HepG2 (cell line): Measurements from ENCODE around the gene CMIP. TPM values are rescaled to one million over a fixed set of nuclear protein-coding genes. Genes with fewer than 3 reads are reported as not detected.
A peak's percentile ranks its signal among the peaks of the same experiment; 100 is the strongest.

Source experiments
- ATF7-NPFF ChIP-seq: sonication (generic); formaldehyde crosslinking; IDR thresholded peaks from 2 replicates; pipeline ENCODE4 v1.8.1; 2023; ENCODE audit warnings: mild to moderate bottlenecking, low read depth, missing genetic modification reagents, moderate library complexity
- GLI4 ChIP-seq: sonication (generic); formaldehyde crosslinking; IDR thresholded peaks from 2 replicates; pipeline ENCODE4 v1.5.1; 2020; ENCODE audit warnings: missing genetic modification reagents, mild to moderate bottlenecking, moderate library complexity, borderline replicate concordance
- JDP2 ChIP-seq: sonication (generic); formaldehyde crosslinking; IDR thresholded peaks from 2 replicates; pipeline ENCODE4 v1.8.1; 2022; ENCODE audit warnings: missing genetic modification reagents, borderline replicate concordance
- KDM6A ChIP-seq: IDR thresholded peaks from 2 replicates; pipeline ENCODE4 v1.6.1; 2016; ENCODE audit warnings: low read depth
- MIER2 ChIP-seq: IDR thresholded peaks from 2 replicates; pipeline ENCODE4 v1.6.1; 2016; ENCODE audit warnings: missing biosample characterization, missing genetic modification reagents
- MYC ChIP-seq: sonication (generic); formaldehyde crosslinking; IDR thresholded peaks from 2 replicates; pipeline ENCODE4 v1.9.0; 2021; ENCODE audit warnings: missing genetic modification reagents, borderline replicate concordance
- NFE2L2 ChIP-seq: fragments of 150-350 bp; IDR thresholded peaks from 2 replicates; pipeline ENCODE4 v1.6.1; 2014; ENCODE audit warnings: low read length
- TGIF2 ChIP-seq: IDR thresholded peaks from 2 replicates; pipeline ENCODE4 v1.6.1; 2016; ENCODE audit warnings: control low read depth, missing compliant biosample characterization
- ZNF138 ChIP-seq: sonication (generic); formaldehyde crosslinking; IDR thresholded peaks from 2 replicates; pipeline ENCODE4 v1.5.0; 2020; ENCODE audit warnings: mild to moderate bottlenecking, low read depth, missing genetic modification reagents
- ZNF557 ChIP-seq: sonication (generic); formaldehyde crosslinking; IDR thresholded peaks from 2 replicates; pipeline ENCODE4 v1.4.0; 2020; ENCODE audit warnings: missing genetic modification reagents
- ZNF577 ChIP-seq: sonication (generic); formaldehyde crosslinking; IDR thresholded peaks from 2 replicates; pipeline ENCODE4 v1.4.0; 2020; ENCODE audit warnings: mild to moderate bottlenecking, low read depth, missing genetic modification reagents, borderline replicate concordance
- ZNF766 ChIP-seq: sonication (generic); formaldehyde crosslinking; IDR thresholded peaks from 2 replicates; pipeline ENCODE4 v1.5.0; 2020; ENCODE audit warnings: missing genetic modification reagents, borderline replicate concordance
- ZNF788 ChIP-seq: sonication (generic); formaldehyde crosslinking; IDR thresholded peaks from 2 replicates; pipeline ENCODE4 v1.5.0; 2020; ENCODE audit warnings: mild to moderate bottlenecking, missing genetic modification reagents, borderline replicate concordance
- polyA plus RNA-seq, 8 experiments: library from polyadenylated mRNA; depleted of rRNA in 3 of 8; stranded (reverse) in 7 of 8; unstranded in 1 of 8; fragments of >200 nt; fragmentation: Illumina TruSeq in 4 of 8; extraction: Trizol in 4 of 8; gene quantifications; 2 replicates each; pipeline versions ENCODE4 v1.2.1 to v1.2.3, GENCODE V29; 2011 to 2016; ENCODE audit warnings: low read depth in 4 of 8, missing spikeins in 1 of 8, mixed read lengths in 1 of 8; ENCODE audit not compliant: insufficient read depth in 1 of 8
- total RNA-seq, 5 experiments: library from RNA; depleted of rRNA; stranded (reverse); fragments of >200 nt; fragmentation: Illumina TruSeq; extraction: Trizol; gene quantifications; 2 replicates each; pipeline ENCODE4 v1.2.3, GENCODE V29; 2016; ENCODE audit warnings: low read depth in 1 of 5
- TF ChIP-seq, protein P1 (sequence below): IDR thresholded peaks from 2 replicates; pipeline ENCODE4 v1.6.1; 2016; ENCODE audit warnings: mild to moderate bottlenecking
- TF ChIP-seq, protein P2 (sequence below): sonication (generic); formaldehyde crosslinking; IDR thresholded peaks from 2 replicates; pipeline ENCODE4 v1.8.0; 2022; ENCODE audit warnings: mild to moderate bottlenecking, missing genetic modification reagents; ENCODE audit not compliant: insufficient replicate concordance
- TF ChIP-seq, protein P3 (sequence below): sonication (generic); formaldehyde crosslinking; IDR thresholded peaks from 2 replicates; pipeline ENCODE4 v1.5.0; 2020; ENCODE audit warnings: mild to moderate bottlenecking, low read depth, missing genetic modification reagents, borderline replicate concordance
- TF ChIP-seq, protein P4 (sequence below): sonication (generic); formaldehyde crosslinking; IDR thresholded peaks from 2 replicates; pipeline ENCODE4 v1.5.0; 2020; ENCODE audit warnings: mild to moderate bottlenecking, missing genetic modification reagents, moderate library complexity
- TF ChIP-seq, protein P5 (sequence below), 2 experiments: sonication (generic) in 1 of 2; formaldehyde crosslinking in 1 of 2; IDR thresholded peaks; 2 replicates each; pipeline versions ENCODE4 v1.4.0 to v1.6.1; 2016 to 2020; ENCODE audit warnings: borderline replicate concordance in 1 of 2, low read depth in 1 of 2, mild to moderate bottlenecking in 1 of 2, missing genetic modification reagents in 1 of 2

Gene CMIP
- total and polyA plus RNA-seq, 2 of the 13 experiments (the other 11 are each of a cell fraction or from before 2014, with no cell fraction given) = 10.9 to 18.1 TPM

DNA sequence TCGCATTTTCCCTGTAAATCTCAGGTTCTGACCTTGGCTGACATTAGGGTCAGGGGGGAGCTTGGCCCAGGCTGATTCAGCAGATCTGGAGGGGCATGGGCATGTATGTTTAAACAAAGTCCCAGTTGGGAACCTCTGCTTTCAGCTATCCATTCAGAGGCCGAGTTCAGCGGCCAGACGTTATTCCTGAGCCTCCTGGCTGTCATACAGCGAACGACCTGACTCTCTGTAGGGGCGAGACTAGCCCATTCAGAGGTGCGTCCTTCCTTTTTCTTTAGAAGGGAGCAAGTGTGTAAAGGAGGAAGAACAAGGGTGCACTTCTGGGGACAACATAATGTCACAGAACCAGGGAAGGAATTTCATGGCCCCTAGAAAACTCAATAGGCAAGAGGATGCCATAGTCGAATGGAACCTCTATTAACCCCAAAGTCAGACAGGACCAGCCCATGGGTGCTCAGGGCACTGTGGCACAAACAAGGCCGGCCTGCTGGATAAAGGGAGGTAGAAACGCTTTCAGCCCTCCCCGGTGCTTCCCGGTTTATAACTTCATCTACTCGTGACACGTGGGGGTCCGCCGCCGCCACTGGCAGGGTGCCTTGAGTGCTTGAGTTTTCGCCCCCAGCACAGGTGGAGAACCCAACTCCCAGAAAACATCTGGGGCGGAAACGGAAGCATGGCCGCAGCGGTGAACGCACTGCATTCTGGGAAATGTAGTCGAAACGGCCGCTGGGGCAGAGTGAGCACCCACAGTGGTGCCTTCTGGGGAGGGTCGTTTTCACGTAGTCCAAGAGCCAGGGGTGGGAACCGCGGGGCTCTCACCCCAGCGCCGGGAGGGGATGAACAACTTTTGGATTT is 301.3 kb downstream of the CMIP start (continued):
- TF ChIP-seq, protein P1, sequence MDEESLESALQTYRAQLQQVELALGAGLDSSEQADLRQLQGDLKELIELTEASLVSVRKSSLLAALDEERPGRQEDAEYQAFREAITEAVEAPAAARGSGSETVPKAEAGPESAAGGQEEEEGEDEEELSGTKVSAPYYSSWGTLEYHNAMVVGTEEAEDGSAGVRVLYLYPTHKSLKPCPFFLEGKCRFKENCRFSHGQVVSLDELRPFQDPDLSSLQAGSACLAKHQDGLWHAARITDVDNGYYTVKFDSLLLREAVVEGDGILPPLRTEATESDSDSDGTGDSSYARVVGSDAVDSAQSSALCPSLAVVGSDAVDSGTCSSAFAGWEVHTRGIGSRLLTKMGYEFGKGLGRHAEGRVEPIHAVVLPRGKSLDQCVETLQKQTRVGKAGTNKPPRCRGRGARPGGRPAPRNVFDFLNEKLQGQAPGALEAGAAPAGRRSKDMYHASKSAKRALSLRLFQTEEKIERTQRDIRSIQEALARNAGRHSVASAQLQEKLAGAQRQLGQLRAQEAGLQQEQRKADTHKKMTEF = peak; percentile 57; the same call in 1 of the 2 replicates
- TF ChIP-seq, protein P2, sequence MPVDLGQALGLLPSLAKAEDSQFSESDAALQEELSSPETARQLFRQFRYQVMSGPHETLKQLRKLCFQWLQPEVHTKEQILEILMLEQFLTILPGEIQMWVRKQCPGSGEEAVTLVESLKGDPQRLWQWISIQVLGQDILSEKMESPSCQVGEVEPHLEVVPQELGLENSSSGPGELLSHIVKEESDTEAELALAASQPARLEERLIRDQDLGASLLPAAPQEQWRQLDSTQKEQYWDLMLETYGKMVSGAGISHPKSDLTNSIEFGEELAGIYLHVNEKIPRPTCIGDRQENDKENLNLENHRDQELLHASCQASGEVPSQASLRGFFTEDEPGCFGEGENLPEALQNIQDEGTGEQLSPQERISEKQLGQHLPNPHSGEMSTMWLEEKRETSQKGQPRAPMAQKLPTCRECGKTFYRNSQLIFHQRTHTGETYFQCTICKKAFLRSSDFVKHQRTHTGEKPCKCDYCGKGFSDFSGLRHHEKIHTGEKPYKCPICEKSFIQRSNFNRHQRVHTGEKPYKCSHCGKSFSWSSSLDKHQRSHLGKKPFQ (CRISPR knock-in tag) = no peak
- no peak for TF ChIP-seq ZNF788
- TF ChIP-seq MYC (CRISPR knock-in tag) = peak; percentile 62; the same call in 1 of the 2 replicates
- TF ChIP-seq ZNF138 = no peak
- no peak for TF ChIP-seq GLI4
- TF ChIP-seq MIER2 (CRISPR knock-in tag) = peak; percentile 50; the same call in 1 of the 2 replicates
- no peak; the same call in 1 of the 2 replicates for TF ChIP-seq ATF7-NPFF (CRISPR knock-in tag)
- TF ChIP-seq, protein P3, sequence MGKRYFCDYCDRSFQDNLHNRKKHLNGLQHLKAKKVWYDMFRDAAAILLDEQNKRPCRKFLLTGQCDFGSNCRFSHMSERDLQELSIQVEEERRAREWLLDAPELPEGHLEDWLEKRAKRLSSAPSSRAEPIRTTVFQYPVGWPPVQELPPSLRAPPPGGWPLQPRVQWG = no peak
- TF ChIP-seq KDM6A = no peak
- no peak for TF ChIP-seq JDP2 (CRISPR knock-in tag)
- no peak for TF ChIP-seq ZNF577 (CRISPR knock-in tag)
- TF ChIP-seq, protein P4, sequence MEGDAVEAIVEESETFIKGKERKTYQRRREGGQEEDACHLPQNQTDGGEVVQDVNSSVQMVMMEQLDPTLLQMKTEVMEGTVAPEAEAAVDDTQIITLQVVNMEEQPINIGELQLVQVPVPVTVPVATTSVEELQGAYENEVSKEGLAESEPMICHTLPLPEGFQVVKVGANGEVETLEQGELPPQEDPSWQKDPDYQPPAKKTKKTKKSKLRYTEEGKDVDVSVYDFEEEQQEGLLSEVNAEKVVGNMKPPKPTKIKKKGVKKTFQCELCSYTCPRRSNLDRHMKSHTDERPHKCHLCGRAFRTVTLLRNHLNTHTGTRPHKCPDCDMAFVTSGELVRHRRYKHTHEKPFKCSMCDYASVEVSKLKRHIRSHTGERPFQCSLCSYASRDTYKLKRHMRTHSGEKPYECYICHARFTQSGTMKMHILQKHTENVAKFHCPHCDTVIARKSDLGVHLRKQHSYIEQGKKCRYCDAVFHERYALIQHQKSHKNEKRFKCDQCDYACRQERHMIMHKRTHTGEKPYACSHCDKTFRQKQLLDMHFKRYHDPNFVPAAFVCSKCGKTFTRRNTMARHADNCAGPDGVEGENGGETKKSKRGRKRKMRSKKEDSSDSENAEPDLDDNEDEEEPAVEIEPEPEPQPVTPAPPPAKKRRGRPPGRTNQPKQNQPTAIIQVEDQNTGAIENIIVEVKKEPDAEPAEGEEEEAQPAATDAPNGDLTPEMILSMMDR (CRISPR knock-in tag) = 0 out of 2 replicates have a peak, but pooled peaks have one; percentile 5
- no peak for TF ChIP-seq NFE2L2
- TF ChIP-seq, protein P5, sequence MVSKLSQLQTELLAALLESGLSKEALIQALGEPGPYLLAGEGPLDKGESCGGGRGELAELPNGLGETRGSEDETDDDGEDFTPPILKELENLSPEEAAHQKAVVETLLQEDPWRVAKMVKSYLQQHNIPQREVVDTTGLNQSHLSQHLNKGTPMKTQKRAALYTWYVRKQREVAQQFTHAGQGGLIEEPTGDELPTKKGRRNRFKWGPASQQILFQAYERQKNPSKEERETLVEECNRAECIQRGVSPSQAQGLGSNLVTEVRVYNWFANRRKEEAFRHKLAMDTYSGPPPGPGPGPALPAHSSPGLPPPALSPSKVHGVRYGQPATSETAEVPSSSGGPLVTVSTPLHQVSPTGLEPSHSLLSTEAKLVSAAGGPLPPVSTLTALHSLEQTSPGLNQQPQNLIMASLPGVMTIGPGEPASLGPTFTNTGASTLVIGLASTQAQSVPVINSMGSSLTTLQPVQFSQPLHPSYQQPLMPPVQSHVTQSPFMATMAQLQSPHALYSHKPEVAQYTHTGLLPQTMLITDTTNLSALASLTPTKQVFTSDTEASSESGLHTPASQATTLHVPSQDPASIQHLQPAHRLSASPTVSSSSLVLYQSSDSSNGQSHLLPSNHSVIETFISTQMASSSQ (IDR thresholded peaks at IDR 0.05; ENCODE audit: low read depth) = no peak
- TF ChIP-seq, protein P5 (CRISPR knock-in tag; IDR thresholded peaks at IDR 0.05; ENCODE audit: borderline replicate concordance) = peak; percentile 61; the same call in 1 of the 2 replicates
- peak; percentile 41; the same call in 1 of the 2 replicates for TF ChIP-seq ZNF766 (CRISPR knock-in tag)
- TF ChIP-seq ZNF557 (CRISPR knock-in tag) = no peak
- no peak for TF ChIP-seq TGIF2 (CRISPR knock-in tag)
